Esophagus (tissue), 2 donors: ENCODE measurements around the gene PIGO. TPM values are rescaled to one million over a fixed set of nuclear protein-coding genes. Genes with fewer than 3 reads are reported as not detected.

Experiments used
- H3K27ac ChIP-seq, 2 donors: one replicate each; pipeline ENCODE4 v1.5.1; 2013; ENCODE audit warnings: low read depth in 2 of 2, mild to moderate bottlenecking in 2 of 2, inconsistent platforms in 1 of 2, low read length in 1 of 2, moderate library complexity in 1 of 2
- H3K27me3 ChIP-seq, 2 donors: one replicate each; pipeline ENCODE4 v1.6.1; 2013; ENCODE audit warnings: low read length in 2 of 2, control low read depth in 1 of 2, mild to moderate bottlenecking in 1 of 2; ENCODE audit not compliant: insufficient read depth in 2 of 2, control insufficient read depth in 1 of 2
- H3K36me3 ChIP-seq, 2 donors: one replicate each; pipeline ENCODE4 v1.6.1; 2013; ENCODE audit warnings: low read length in 1 of 2; ENCODE audit not compliant: control insufficient read depth in 2 of 2, insufficient read depth in 2 of 2
- H3K4me1 ChIP-seq, 2 donors: one replicate each; pipeline ENCODE4 v1.6.1; 2013; ENCODE audit warnings: low read length in 1 of 2; ENCODE audit not compliant: control insufficient read depth in 2 of 2, insufficient read depth in 2 of 2
- H3K4me3 ChIP-seq, 2 donors: one replicate each; pipeline ENCODE4 v1.5.1; 2013; ENCODE audit warnings: low read length in 2 of 2, mild to moderate bottlenecking in 2 of 2, low read depth in 1 of 2, moderate library complexity in 1 of 2
- H3K9me3 ChIP-seq, 2 donors: one replicate each; pipeline ENCODE4 v1.6.1; 2013; ENCODE audit warnings: mild to moderate bottlenecking in 2 of 2, low read depth in 1 of 2, low read length in 1 of 2, moderate library complexity in 1 of 2; ENCODE audit not compliant: control insufficient read depth in 2 of 2, insufficient read depth in 1 of 2
- WGBS, 2 donors: extraction: QIAGEN DNeasy Blood & Tissue Kit; methylation state at CpG; one replicate each; pipeline ENCODE4 v1.1.7; 2013; 5-methylcytosine and 5-hydroxymethylcytosine counted together
- polyA plus RNA-seq, 2 donors: library from polyadenylated mRNA; stranded (reverse); fragments of 200-250 nt; gene quantifications; one replicate each; pipeline ENCODE4 v1.2.3, GENCODE V29; 2013
- donor health status: healthy with polysubstance abuse.
- donor health status: Bipolar disorder and iron deficiency.

Gene PIGO
- polyA plus RNA-seq, 2 donors = 12.3 to 12.5 TPM

- H3K4me3 ChIP-seq = no peak overlapping the region
- no peak overlapping the region for H3K27ac ChIP-seq
- H3K27me3 ChIP-seq = no peaks in the 10 kb centered on the region
- 96 to 97% methylated on average over 8 of the region's 8 CpGs for WGBS, 2 donors
- H3K36me3 ChIP-seq = peaks cover 0 to 9% of the 10 kb centered on the region in 2 donors
- no peaks in the 10 kb centered on the region for H3K9me3 ChIP-seq
- H3K4me1 ChIP-seq = peaks cover 4 to 14% of the 10 kb centered on the region in 2 donors
These were observed 21.6 kb downstream of the PIGO start for GRCh38 chr9:35074791-35075190.

GRCh38 chr9:35074141-35074540 is 22.2 kb downstream of the PIGO start:
- H3K9me3 ChIP-seq = no peaks in the 10 kb centered on the region
- no peaks in the 10 kb centered on the region for H3K27me3 ChIP-seq
- peaks cover 0 to 9% of the 10 kb centered on the region in 2 donors for H3K36me3 ChIP-seq
- 97 to 99% methylated on average over 6 of the region's 6 CpGs for WGBS, 2 donors
- no peak overlapping the region for H3K27ac ChIP-seq
- H3K4me1 ChIP-seq = peaks cover 4 to 12% of the 10 kb centered on the region in 2 donors
- no peak overlapping the region for H3K4me3 ChIP-seq

- peak overlapping the region; percentile 66 to 81 for H3K27ac ChIP-seq
- H3K9me3 ChIP-seq = no peaks in the 10 kb centered on the region
- no peaks in the 10 kb centered on the region for H3K27me3 ChIP-seq
- H3K36me3 ChIP-seq = peaks cover 0 to 9% of the 10 kb centered on the region in 2 donors
- 73 to 90% methylated on average over 2 of the region's 2 CpGs for WGBS, 2 donors
- peaks cover 2 to 10% of the 10 kb centered on the region in 2 donors for H3K4me1 ChIP-seq
- peak overlapping the region in 1 of 2 donors; percentile 9 for H3K4me3 ChIP-seq
These were observed 23.1 kb downstream of the PIGO start for GRCh38 chr9:35073279-35073612.

- WGBS, 2 donors = 4 to 5% methylated on average over 44 to 54 of the region's 54 CpGs
- peaks cover 0 to 12% of the 10 kb centered on the region in 2 donors for H3K36me3 ChIP-seq
- H3K9me3 ChIP-seq = no peaks in the 10 kb centered on the region
- peak within 1 kb of the TSS; percentile 71 to 79 for H3K4me3 ChIP-seq
- peaks cover 5 to 10% of the 10 kb centered on the region in 2 donors for H3K4me1 ChIP-seq
- H3K27me3 ChIP-seq = no peaks in the 10 kb centered on the region
- peak within 1 kb of the TSS; percentile 99 to 100 for H3K27ac ChIP-seq
These were observed 23.7 kb downstream of the PIGO start, which contains the start of gene VCP for GRCh38 chr9:35072461-35073278. TSS of gene VCP (minus strand) at chr9:35072625. CDS start at chr9:35072353, 272 bp downstream.

GRCh38 chr9:35071814-35072460 is 24.5 kb downstream of the PIGO start:
- peaks cover 0 to 18% of the 10 kb centered on the region in 2 donors for H3K36me3 ChIP-seq
- H3K27ac ChIP-seq = peak overlapping the region; percentile 99 to 100
- H3K27me3 ChIP-seq = no peaks in the 10 kb centered on the region
- WGBS, 2 donors = 0% methylated on average over 49 to 79 of the region's 79 CpGs
- peaks cover 6 to 10% of the 10 kb centered on the region in 2 donors for H3K4me1 ChIP-seq
- peak overlapping the region; percentile 71 to 79 for H3K4me3 ChIP-seq
- H3K9me3 ChIP-seq = no peaks in the 10 kb centered on the region

GRCh38 chr9:35070823-35071813 is 25.3 kb downstream of the PIGO start:
- Histone ChIP-seq H3K4me1 (peaks cover 6 to 10% of the 10 kb centered on the region in 2 donors), H3K36me3 (peaks cover 3 to 24% of the 10 kb centered on the region in 2 donors), H3K27me3 (no peaks in the 10 kb centered on the region), H3K27ac (peak overlapping the region; percentile 99 to 100), H3K9me3 (no peaks in the 10 kb centered on the region), H3K4me3 (peak overlapping the region; percentile 71 to 79)
- WGBS, 2 donors = 1% methylated on average over 20 of the region's 20 CpGs

- H3K27ac ChIP-seq = no peak overlapping the region
- WGBS, 2 donors = 62 to 73% methylated on average over 4 of the region's 4 CpGs
- H3K36me3 ChIP-seq = peaks cover 16 to 31% of the 10 kb centered on the region in 2 donors
- H3K4me3 ChIP-seq = no peak overlapping the region
- peaks cover 6 to 10% of the 10 kb centered on the region in 2 donors for H3K4me1 ChIP-seq
- H3K9me3 ChIP-seq = no peaks in the 10 kb centered on the region
- no peaks in the 10 kb centered on the region for H3K27me3 ChIP-seq
These were observed 27.4 kb downstream of the PIGO start for GRCh38 chr9:35069020-35069419.

GRCh38 chr9:35067056-35067455 is 29.3 kb downstream of the PIGO start:
- H3K4me1 ChIP-seq = peaks cover 6 to 10% of the 10 kb centered on the region in 2 donors
- no peaks in the 10 kb centered on the region for H3K9me3 ChIP-seq
- peaks cover 34 to 47% of the 10 kb centered on the region in 2 donors for H3K36me3 ChIP-seq
- no peak overlapping the region for H3K27ac ChIP-seq
- WGBS, 2 donors = 89 to 91% methylated on average over 1 of the region's 1 CpG
- H3K27me3 ChIP-seq = no peaks in the 10 kb centered on the region
- no peak overlapping the region for H3K4me3 ChIP-seq
